DMS153 treated with DMSO at 0.1 percent for 48 hours (cell line): Measurements from ENCODE around the gene SCAMP2.

Experiments
- DNase-seq: peaks from one replicate; lab custom pipeline; 2025; ENCODE audit not compliant: unreplicated experiment; lab: John Stamatoyannopoulos, UW

The SCAMP2 gene

GRCh38 chr15:74863239-74864056 lies 9.7 kb downstream of the SCAMP2 start:
- no peak for DNase-seq

DNA sequence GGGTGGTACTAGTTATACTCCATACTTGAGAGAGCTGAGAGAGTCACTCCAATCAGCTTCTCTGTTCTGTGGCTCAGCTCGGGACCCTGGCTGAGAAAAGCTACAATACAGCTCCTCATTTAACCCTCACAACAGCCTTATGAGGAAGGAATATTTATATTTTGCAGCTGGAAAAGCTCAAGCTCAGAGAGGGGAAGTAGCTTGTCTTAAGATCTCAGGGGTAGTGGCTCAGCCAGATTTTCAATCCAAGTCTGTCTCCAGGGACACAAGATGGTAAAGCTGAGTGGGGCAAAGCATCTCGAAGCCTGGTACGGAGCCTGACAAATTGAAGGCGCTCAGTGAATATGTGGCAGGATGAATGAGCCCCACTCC lies 14.8 kb downstream of the SCAMP2 start:
- DNase-seq = no peak

DNA sequence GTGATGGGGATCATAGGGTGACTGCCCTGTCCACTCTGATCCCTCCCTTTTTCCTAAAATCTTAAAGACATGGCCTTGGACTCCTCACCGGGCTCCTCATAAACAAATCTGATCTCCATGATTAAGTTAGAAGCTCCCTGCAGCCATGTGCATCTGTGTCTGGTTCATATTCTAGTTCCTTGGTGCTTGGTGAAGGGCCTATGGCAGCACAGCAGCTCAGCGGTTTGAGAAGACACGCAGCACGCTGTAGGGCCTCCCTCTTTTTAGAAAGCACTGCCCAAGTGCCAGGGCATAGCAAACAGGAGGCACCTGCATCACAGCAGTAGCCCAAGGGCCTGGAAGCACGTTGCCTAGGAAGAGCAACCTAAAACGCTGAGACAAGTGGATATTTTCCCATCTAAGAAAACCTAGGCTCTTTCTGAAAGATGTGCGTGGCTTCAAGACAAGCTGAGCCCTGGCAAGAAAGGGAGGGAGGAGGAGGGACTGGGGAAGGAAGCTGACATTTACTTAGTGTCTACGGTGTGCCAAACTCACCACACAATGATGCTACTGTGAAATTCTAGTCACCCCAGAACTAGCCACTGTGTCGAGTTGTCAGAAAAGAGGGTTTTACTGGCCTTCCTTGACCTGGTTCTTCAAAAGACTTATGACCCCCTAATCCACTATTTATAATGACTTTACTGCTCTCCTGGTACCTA lies 15.3 kb downstream of the SCAMP2 start:
- no peak for DNase-seq

GRCh38 chr15:74857082-74857655 lies 16.0 kb downstream of the SCAMP2 start:
- no peak for DNase-seq

DNA sequence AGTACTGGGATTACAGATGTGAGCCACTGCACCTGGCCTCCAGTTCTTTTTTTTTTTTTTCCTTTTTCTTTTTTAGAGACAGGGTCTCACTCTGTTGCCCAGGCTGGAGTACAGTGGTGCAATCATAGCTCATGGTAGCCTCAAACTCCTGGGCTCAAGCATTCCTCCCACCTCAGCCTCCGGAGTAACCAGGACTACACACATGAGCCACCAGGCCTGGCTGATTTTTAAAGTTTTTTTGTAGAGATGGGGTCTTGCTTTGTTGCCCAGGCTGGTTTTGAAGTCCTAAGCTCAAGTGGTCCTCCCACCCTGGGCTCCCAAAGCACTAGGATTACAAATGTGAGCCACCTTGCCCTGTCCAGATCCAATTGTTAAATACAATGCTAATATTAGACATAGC lies 16.6 kb downstream of the SCAMP2 start:
- no peak for DNase-seq

- no peak for DNase-seq
Observed at GRCh38 chr15:74855857-74856256, 17.3 kb downstream of the SCAMP2 start.

- no peak for DNase-seq
Observed at GRCh38 chr15:74854453-74855022, 18.6 kb downstream of the SCAMP2 start.

GRCh38 chr15:74851960-74852359 lies 21.2 kb downstream of the SCAMP2 start:
- DNase-seq = no peak

DNA sequence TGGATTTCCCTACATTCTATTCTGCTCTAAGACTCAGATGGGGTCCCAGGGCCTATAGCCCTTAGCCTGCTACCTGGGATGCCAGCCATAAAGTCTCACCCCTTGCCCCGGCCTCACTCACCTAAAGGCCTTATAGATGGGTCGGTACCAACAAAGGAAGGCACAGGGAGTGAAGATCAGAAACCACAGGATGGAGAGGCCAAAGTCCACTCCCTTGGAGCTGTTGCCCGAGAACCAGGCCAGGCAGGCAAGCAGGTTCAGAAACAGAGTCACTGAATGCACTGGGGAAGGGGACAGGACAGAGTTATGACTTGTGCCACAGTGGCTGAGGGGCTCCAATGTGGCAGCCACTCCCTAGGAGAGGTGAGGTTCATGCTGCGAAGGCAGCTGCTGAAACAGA lies 22.8 kb downstream of the SCAMP2 start:
- DNase-seq = no peak

DNA sequence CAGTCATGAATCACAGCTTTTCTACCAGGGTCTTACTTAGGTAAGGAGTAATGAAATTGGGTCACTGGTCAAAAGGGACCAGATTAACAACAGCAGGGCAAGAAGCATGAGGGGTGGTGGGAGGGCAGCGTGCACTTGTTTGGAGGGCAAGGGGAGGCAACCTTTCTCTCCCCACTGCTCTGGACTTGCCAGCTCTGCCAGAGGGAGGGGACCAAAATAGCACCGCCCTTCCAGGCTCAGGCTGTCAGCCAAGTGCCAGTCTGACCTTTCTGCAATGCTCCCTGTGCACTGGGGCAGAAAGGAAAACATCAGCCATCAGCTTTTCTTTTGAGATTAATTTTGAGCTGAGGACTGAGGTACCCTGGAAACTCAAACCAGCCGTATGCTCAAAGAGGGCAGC lies 25.7 kb downstream of the SCAMP2 start:
- DNase-seq = no peak

DNA sequence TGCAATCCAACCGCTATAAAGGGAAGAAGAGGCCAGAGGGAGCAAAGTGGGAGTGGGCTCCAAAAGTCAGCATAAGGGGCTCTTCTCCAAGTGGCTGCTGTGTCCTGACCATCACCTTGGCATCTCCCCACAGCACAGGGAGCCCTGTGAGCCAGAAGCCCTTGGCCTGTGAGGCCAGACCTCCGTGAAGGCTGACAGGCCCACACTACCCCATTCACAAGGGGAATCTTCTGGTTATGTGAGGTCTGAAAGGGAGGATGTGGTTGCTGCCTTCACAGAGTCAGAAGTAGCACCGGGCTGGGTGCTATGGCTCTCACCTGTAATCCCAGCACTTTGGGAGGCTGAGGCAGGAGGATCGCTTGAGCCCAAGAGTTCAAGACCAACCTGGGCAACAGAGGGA lies 27.6 kb downstream of the SCAMP2 start:
- no peak for DNase-seq

DNA sequence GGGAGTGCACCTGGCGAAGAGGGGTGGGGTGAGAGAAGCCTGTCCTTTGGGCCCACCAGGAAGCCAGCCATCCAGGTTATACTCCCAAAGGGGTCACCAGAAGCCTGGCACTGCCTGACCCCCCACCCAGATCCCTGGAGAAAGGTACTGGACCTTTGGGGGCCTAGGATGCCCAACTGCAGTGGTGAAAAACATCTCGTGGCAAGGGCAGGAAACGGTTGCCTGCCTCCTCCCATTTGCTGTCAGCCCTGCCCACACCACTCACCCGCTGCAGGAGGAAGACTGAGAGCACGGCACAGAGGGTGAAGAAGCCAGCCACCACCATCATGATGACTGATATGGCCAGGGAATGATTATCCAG lies 28.0 kb downstream of the SCAMP2 start:
- DNase-seq = no peak

DNA sequence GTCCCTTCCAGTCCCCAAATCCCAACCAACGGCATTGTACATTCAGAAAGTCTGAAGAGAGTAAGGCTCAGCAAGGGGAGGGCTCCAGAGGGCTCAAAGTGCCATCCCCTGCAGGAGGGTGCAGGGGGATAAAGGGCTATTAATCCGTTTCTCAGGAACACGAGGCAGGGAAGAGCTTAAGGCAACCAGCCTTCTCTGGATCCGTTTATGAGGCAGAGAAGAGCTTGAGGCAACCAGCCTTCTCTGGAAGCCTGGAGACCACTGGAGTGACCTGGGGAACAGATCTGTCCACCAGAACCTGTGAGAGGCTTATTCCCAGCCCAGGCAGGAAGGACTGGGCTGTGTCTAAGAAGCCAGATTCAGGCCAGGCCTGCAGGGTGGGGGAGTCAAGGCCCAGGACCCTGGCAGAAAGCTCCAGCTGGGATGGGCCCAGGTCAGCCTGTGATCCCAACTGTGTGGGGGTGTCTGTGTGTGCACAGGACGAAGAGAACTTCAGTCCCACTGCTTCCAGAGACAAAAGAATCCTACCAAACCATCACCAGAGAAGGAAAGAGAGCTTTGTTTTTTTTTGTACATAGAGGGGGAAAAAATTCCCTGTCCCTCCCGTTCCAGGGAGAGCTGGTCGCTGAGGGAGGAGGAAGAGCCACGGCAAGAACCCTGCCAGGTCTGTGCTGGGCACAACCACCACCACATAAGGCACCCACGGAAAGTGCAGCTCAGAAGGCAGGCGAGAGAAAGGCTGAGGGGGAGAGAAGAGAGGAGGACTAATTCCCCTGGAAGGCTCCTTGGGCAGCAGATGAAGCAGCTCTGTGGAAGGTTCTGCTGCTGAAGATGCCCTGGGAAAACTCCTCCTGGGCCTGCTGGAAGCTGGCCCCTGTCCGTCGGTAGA lies 28.6 kb downstream of the SCAMP2 start:
- no peak for DNase-seq

DNA sequence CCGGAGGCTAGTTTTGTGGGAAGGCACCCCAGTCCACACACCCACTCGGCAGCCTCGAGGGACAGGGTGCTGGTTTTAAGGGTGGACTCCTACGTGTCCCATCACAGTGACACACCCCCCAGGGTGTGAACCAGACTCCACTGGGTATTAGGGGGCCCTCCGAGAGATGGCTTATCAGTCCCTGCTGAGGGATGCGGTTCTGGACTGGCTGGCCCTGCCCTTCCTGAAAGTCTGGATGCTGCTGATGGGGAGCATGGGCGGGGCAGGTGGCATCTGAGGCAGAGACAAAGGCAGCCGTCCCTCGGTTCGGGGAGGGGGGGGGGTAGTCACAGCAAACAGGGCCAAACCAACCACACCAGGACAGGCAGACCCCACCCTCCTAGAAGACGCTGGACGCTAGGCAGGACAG lies 29.3 kb downstream of the SCAMP2 start:
- DNase-seq = no peak

DNA sequence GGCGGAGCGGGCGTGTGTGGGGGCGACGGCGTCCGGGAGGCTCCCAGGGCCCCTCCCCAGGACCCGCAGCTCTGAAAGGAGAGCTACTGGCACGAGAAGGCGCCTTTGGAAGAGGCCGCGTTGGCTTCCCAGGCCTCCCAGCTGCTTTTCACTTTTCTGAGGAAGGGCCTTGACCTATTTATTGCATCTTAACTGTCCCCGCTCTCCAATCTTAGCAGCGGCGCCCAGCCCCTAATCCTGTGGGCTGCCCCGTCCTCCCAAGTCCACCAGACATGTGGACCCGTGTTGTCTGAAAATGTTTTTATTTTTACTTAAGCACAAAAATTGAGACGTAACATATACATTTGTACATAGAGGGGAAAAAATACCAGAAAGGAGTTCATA lies 29.7 kb downstream of the SCAMP2 start:
- no peak for DNase-seq

DNA sequence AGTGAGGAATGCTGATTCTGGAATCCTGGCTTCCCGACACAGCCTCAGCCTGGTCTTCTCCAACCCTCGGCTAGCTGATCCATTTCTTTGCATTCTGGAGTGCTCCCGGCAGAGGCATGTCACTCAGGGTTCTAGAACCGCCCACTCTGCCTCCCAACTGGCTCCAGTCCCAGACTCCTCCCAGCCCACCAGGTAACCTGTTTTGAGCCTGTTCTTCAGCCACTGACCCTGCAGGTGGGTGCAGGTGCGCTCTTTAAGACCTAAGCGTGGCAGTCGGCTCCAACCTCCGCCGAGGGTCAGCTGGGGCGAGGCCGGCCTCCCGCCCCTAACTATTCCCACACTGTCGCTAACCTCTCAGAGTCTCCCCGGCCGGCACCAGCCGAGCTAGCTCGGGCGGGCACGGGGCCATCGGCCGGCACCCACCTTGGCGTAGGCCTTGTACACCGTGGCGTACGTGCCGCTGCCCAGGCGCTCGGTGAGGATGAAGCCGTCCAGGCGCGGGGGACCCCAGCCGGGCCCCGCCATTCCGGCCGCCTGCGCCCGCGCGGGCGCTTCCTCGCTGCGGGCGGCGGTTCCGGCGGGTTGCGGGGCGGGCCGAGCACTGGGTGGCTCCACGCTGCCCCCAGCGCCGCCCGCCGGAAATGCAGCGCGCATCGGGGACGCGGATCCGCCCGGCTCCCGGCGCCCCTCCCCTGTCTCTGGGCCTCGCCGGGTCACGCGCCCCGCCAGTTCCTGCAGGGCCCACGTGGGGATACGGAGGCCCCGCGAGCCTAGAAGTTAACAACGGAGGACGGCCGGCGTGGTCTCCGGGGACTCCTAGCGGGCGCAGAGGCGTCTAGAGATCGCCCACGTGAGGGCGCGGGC lies 30.4 kb downstream of the SCAMP2 start, which contains the start of gene ULK3:
Gene ULK3 (minus strand): TSS at position 576 of the 864 bp plus-strand sequence. CDS start 51 bp downstream, at position 525.
- DNase-seq = peak; percentile 49

- no peak for DNase-seq
Observed at GRCh38 chr15:74841891-74842373, 31.2 kb downstream of the SCAMP2 start.

- no peak for DNase-seq
Observed at GRCh38 chr15:74840851-74841775, 32.1 kb downstream of the SCAMP2 start.
